Measurements from ENCODE around the gene VPS52.

DNA sequence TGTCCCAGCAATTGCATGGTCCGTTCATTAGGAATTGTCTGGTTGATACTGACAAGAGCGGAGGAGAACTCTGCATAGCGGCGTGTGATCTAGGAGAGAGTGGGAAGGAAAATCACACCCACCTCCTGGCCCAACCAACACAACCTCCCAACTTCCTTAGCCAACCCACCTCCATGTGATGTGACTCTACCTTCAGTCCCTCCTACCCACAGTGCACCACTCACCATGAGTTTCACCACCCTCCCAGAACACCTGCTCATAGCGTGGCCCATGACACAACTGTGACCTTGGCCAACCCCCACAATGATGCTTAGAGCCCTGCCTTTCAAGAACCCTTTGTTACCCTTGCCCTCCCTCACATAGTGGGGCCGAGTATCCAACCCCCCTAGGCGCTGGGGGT is 7.7 kb downstream of the VPS52 start:
- no peak for TF ChIP-seq POLR2A (IDR thresholded peaks at IDR 0.05)
- TF ChIP-seq, protein P1, sequence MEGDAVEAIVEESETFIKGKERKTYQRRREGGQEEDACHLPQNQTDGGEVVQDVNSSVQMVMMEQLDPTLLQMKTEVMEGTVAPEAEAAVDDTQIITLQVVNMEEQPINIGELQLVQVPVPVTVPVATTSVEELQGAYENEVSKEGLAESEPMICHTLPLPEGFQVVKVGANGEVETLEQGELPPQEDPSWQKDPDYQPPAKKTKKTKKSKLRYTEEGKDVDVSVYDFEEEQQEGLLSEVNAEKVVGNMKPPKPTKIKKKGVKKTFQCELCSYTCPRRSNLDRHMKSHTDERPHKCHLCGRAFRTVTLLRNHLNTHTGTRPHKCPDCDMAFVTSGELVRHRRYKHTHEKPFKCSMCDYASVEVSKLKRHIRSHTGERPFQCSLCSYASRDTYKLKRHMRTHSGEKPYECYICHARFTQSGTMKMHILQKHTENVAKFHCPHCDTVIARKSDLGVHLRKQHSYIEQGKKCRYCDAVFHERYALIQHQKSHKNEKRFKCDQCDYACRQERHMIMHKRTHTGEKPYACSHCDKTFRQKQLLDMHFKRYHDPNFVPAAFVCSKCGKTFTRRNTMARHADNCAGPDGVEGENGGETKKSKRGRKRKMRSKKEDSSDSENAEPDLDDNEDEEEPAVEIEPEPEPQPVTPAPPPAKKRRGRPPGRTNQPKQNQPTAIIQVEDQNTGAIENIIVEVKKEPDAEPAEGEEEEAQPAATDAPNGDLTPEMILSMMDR (IDR thresholded peaks at IDR 0.05) = no peak
